H1 (cell line): ENCODE data around the gene ACY1. TPM values are rescaled to one million over a fixed set of nuclear protein-coding genes. Genes with fewer than 3 reads are reported as not detected.
A peak's percentile ranks its signal among the peaks of the same experiment; 100 is the strongest.

Experiments used
- CTCF ChIA-PET: fragments of 300-600 bp; sonication (Branson Sonifier 250); formaldehyde crosslinking; loops from one replicate; lab custom pipeline; 2021; ENCODE audit not compliant: partially characterized antibody; lab: Charles Lee
- POLR2A ChIA-PET: fragments of 300-600 bp; sonication (Branson Sonifier 250); formaldehyde crosslinking; loops from one replicate; lab custom pipeline; 2021; ENCODE audit warnings: inconsistent platforms; ENCODE audit not compliant: partially characterized antibody; lab: Charles Lee
- DNase-seq, 2 experiments: peaks; one replicate each; pipeline versions ENCODE4 v3.0.0 to v3.0.0-alpha.2; 2010 to 2022; ENCODE audit warnings: low spot score in 2 of 2, low read depth in 1 of 2, mixed read lengths in 1 of 2
- FAIRE-seq: peaks from 2 replicates; lab custom pipeline; 2011; peaks lifted over from hg19 to GRCh38; lab: Jason Lieb, UNC
- H2AFZ ChIP-seq: 2 replicates; pipeline ENCODE4 v1.8.1; 2012; ENCODE audit warnings: low read length, inconsistent platforms
- H2AK5ac ChIP-seq: 2 replicates; pipeline ENCODE4 v1.6.1; 2013; ENCODE audit warnings: low read depth, low read length
- H2BK120ac ChIP-seq: replicated peaks from 2 replicates; pipeline ENCODE3; 2013; ENCODE audit warnings: low read depth, low read length, inconsistent platforms
- H2BK12ac ChIP-seq: 2 replicates; pipeline ENCODE4 v1.6.1; 2013; ENCODE audit warnings: low read depth, low read length
- H2BK15ac ChIP-seq: 2 replicates; pipeline ENCODE4 v1.6.1; 2013; ENCODE audit warnings: low read length
- H2BK20ac ChIP-seq: 2 replicates; pipeline ENCODE4 v1.6.1; 2013; ENCODE audit warnings: low read length
- H2BK5ac ChIP-seq: 2 replicates; pipeline ENCODE4 v1.6.1; 2013; ENCODE audit warnings: low read depth, low read length
- H3K14ac ChIP-seq: 2 replicates; pipeline ENCODE4 v1.6.1; 2013; ENCODE audit warnings: inconsistent platforms; ENCODE audit not compliant: insufficient read length
- H3K18ac ChIP-seq: 2 replicates; pipeline ENCODE4 v1.6.1; 2013; ENCODE audit warnings: low read length; ENCODE audit errors: extremely low read depth
- H3K23ac ChIP-seq: 2 replicates; pipeline ENCODE4 v1.6.1; 2013; ENCODE audit warnings: inconsistent platforms; ENCODE audit not compliant: insufficient read length
- H3K23me2 ChIP-seq: 2 replicates; pipeline ENCODE4 v1.6.1; 2013; ENCODE audit warnings: low read depth, low read length
- H3K27ac ChIP-seq: 2 replicates; pipeline ENCODE4 v1.6.1; 2011; ENCODE audit warnings: low read depth, low read length, inconsistent platforms
- H3K27me3 ChIP-seq, 4 experiments: replicated peaks in 1 of 4; 1 replicate in 1 of 4; 2 replicates in 3 of 4; pipeline versions ENCODE4 v1.6.1 to v1.8.1; 2011 to 2013; ENCODE audit warnings: low read length in 3 of 4, mild to moderate bottlenecking in 3 of 4, inconsistent platforms in 2 of 4, mixed read lengths in 2 of 4, moderate library complexity in 1 of 4; ENCODE audit not compliant: control insufficient read depth in 3 of 4, insufficient read depth in 3 of 4; ENCODE audit errors: extremely low read depth in 1 of 4
- H3K36me3 ChIP-seq, 4 experiments: 2 replicates each; pipeline versions ENCODE4 v1.6.1 to v1.8.1; 2011 to 2013; ENCODE audit warnings: mild to moderate bottlenecking in 4 of 4, low read length in 3 of 4, moderate library complexity in 2 of 4, control low read depth in 1 of 4, inconsistent platforms in 1 of 4; ENCODE audit not compliant: insufficient read depth in 4 of 4, control insufficient read depth in 2 of 4
- H3K4ac ChIP-seq: replicated peaks from 2 replicates; pipeline ENCODE3; 2013; ENCODE audit warnings: low read length, low read depth, mixed read lengths, inconsistent platforms; ENCODE audit not compliant: insufficient read length
- H3K4me1 ChIP-seq, 4 experiments: replicated peaks in 1 of 4; 1 replicate in 1 of 4; 2 replicates in 3 of 4; pipeline versions ENCODE4 v1.6.1 to v1.8.1; 2011 to 2013; ENCODE audit warnings: low read length in 3 of 4, inconsistent platforms in 2 of 4, mixed read lengths in 1 of 4; ENCODE audit not compliant: insufficient read depth in 4 of 4, control insufficient read depth in 3 of 4
- H3K4me2 ChIP-seq, 2 experiments: 2 replicates each; pipeline versions ENCODE4 v1.6.1 to v1.8.1; 2011 to 2013; ENCODE audit warnings: low read depth in 2 of 2, low read length in 2 of 2, control low read depth in 1 of 2, inconsistent platforms in 1 of 2, mild to moderate bottlenecking in 1 of 2; ENCODE audit not compliant: insufficient read depth in 1 of 2
- H3K4me3 ChIP-seq, 4 experiments: fragments of 200-600, 300-600 bp in 1 of 4; sonication (generic), shearing (Covaris generic), sonication (Bioruptor Twin) in 1 of 4; 2 replicates each; pipeline versions ENCODE4 v1.5.1 to v1.8.1; 2011 to 2016; ENCODE audit warnings: low read length in 4 of 4, low read depth in 3 of 4, control low read depth in 2 of 4, inconsistent platforms in 2 of 4, mild to moderate bottlenecking in 2 of 4, mixed read lengths in 1 of 4, moderate library complexity in 1 of 4; ENCODE audit not compliant: insufficient read depth in 2 of 4; ENCODE audit errors: extremely low read depth in 1 of 4
- H3K56ac ChIP-seq: replicated peaks from 2 replicates; pipeline ENCODE3; 2013; ENCODE audit warnings: low read depth, mild to moderate bottlenecking, mixed read lengths, low read length, inconsistent platforms; ENCODE audit not compliant: insufficient read length
- H3K79me1 ChIP-seq: 2 replicates; pipeline ENCODE4 v1.6.1; 2013; ENCODE audit warnings: low read depth, low read length, control low read depth
- H3K79me2 ChIP-seq, 2 experiments: 2 replicates each; pipeline versions ENCODE4 v1.6.1 to v1.8.1; 2012 to 2013; ENCODE audit warnings: low read length in 2 of 2, mild to moderate bottlenecking in 2 of 2, inconsistent platforms in 1 of 2; ENCODE audit not compliant: insufficient read depth in 2 of 2, control insufficient read depth in 1 of 2
- H3K9ac ChIP-seq, 4 experiments: replicated peaks in 1 of 4; 1 replicate in 1 of 4; 2 replicates in 3 of 4; pipeline versions ENCODE4 v1.6.1 to v1.8.1; 2011 to 2013; ENCODE audit warnings: low read depth in 3 of 4, low read length in 3 of 4, control low read depth in 2 of 4, mild to moderate bottlenecking in 2 of 4, moderate library complexity in 2 of 4, inconsistent platforms in 1 of 4; ENCODE audit errors: extremely low read depth in 1 of 4
- H3K9me3 ChIP-seq, 2 experiments: 2 replicates each; pipeline versions ENCODE4 v1.6.1 to v1.8.1; 2012 to 2013; ENCODE audit warnings: mild to moderate bottlenecking in 2 of 2, moderate library complexity in 2 of 2, control low read depth in 1 of 2, inconsistent platforms in 1 of 2, low read depth in 1 of 2, low read length in 1 of 2, mixed read lengths in 1 of 2; ENCODE audit not compliant: insufficient read depth in 2 of 2
- H4K20me1 ChIP-seq, 2 experiments: replicated peaks in 1 of 2; 2 replicates each; pipeline versions ENCODE3 to v1.8.1; 2011 to 2013; ENCODE audit warnings: inconsistent platforms in 2 of 2, low read length in 2 of 2, mild to moderate bottlenecking in 1 of 2; ENCODE audit not compliant: insufficient read depth in 2 of 2, control insufficient read depth in 1 of 2
- H4K5ac ChIP-seq: 2 replicates; pipeline ENCODE4 v1.6.1; 2013; ENCODE audit warnings: low read length, low read depth, mixed read lengths, inconsistent platforms; ENCODE audit not compliant: insufficient read length
- H4K8ac ChIP-seq: 2 replicates; pipeline ENCODE4 v1.8.0; 2013; ENCODE audit warnings: mild to moderate bottlenecking, moderate library complexity, low read length, inconsistent platforms; ENCODE audit not compliant: insufficient read depth; ENCODE audit errors: extremely low read depth
- H4K91ac ChIP-seq: replicated peaks from 2 replicates; pipeline ENCODE3; 2013; ENCODE audit warnings: low read length, mixed read lengths, inconsistent platforms; ENCODE audit not compliant: insufficient read length
- KDM4A ChIP-seq: IDR thresholded peaks from one replicate; pipeline ENCODE4 v1.7.1; 2012; ENCODE audit warnings: low read depth, mild to moderate bottlenecking, moderate library complexity, low read length, inconsistent platforms; ENCODE audit not compliant: severe bottlenecking
- PHF8 ChIP-seq: fragments of 200-600 bp; sonication (generic); conservative IDR thresholded peaks from 2 replicates; pipeline ENCODE4 v1.7.1; 2012; ENCODE audit warnings: low read depth, mild to moderate bottlenecking, inconsistent platforms, low read length, moderate library complexity
- RBBP5 ChIP-seq: IDR thresholded peaks from 2 replicates; pipeline ENCODE4 v1.7.1; 2012; ENCODE audit warnings: low read depth, mild to moderate bottlenecking, inconsistent platforms, low read length, moderate library complexity, borderline replicate concordance
- TAF1 ChIP-seq: IDR thresholded peaks from 2 replicates; pipeline ENCODE4 v1.6.1; 2011; ENCODE audit warnings: mild to moderate bottlenecking, low read depth, low read length
- TAF7 ChIP-seq: optimal IDR thresholded peaks from 2 replicates; pipeline ENCODE3; 2011; ENCODE audit warnings: low read depth, mild to moderate bottlenecking, inconsistent platforms, low read length, moderate library complexity, borderline replicate concordance
- WGBS, 2 experiments: shearing (Covaris generic) in 1 of 2; methylation state at CpG; one replicate each; pipeline versions ENCODE4 v1.1.6 to v1.1.7; 2013 to 2015; ENCODE audit warnings: low lambda C conversion rate in 2 of 2, mixed read lengths in 2 of 2, inconsistent platforms in 1 of 2, low coverage in 1 of 2, missing lambda C conversion rate in 1 of 2; ENCODE audit not compliant: insufficient replicate concordance in 2 of 2, insufficient coverage in 1 of 2, insufficient read length in 1 of 2; ENCODE audit errors: extremely low coverage in 1 of 2, missing lambda C conversion rate in 1 of 2; 5-methylcytosine and 5-hydroxymethylcytosine counted together
- polyA plus RNA-seq, 7 experiments: library from polyadenylated mRNA; depleted of rRNA in 3 of 7; stranded (reverse) in 5 of 7; unstranded in 2 of 7; fragments of >200 nt in 5 of 7; fragments of 200-250 nt in 2 of 7; gene quantifications; 1 replicate in 5 of 7; 2 replicates in 1 of 7; 4 replicates in 1 of 7; pipeline versions ENCODE4 v1.2.1 to v1.2.3, GENCODE V29; 2011 to 2013; ENCODE audit warnings: missing spikeins in 2 of 7, mixed read lengths in 2 of 7
- total RNA-seq: library from RNA; stranded (reverse); fragmentation: NEBNext Ultra II Directional; extraction: Animal tissue kit (Norgen Biotek cat#: 25700); gene quantifications from 2 replicates; pipeline ENCODE4 v1.2.1, GENCODE V29; 2021
- TF ChIP-seq, protein P1 (sequence below): IDR thresholded peaks from 2 replicates; pipeline ENCODE4 v1.6.1; 2012; ENCODE audit warnings: inconsistent platforms

The ACY1 gene
- total and polyA plus RNA-seq, 2 of the 8 experiments (the other 6 are each of a cell fraction or from before 2014, with no cell fraction given) = 48.3 to 113 TPM

- peak within 1 kb of the TSS; percentile 85 for H2BK12ac ChIP-seq
- H3K9me3 ChIP-seq = no peaks in the 10 kb centered on the region
- H4K8ac ChIP-seq = peak within 1 kb of the TSS; percentile 96
- POLR2A ChIA-PET = interaction anchor here (0.6 to 29.3 kb wide), 14 partner anchors 9 to 453 kb away, joined by 3 to 923 read pairs (median 4); partner anchors contain the start of genes ABHD14A, ABHD14B, ACY1 and DUSP7
- H3K4me2 ChIP-seq = peak within 1 kb of the TSS; percentile 85 to 90
- peak within 1 kb of the TSS; percentile 32 for H3K23ac ChIP-seq
- H2BK20ac ChIP-seq = 0 out of 2 replicates have a peak within 1 kb of the TSS, but pooled peaks have one; percentile 61
- H3K79me1 ChIP-seq = no peaks in the 10 kb centered on the region
- WGBS, 2 experiments = 0% methylated on average over 29 of the region's 90 CpGs; no CpG with 5 or more reads in 1 of the 2 experiments
- H3K27me3 ChIP-seq = peaks cover 0 to 13% (median 2%) of the 10 kb centered on the region in 4 experiments; a peak in 5 of 7 replicates
- FAIRE-seq (no peak), DNase-seq (peak in 1 of 2 experiments; percentile 77)
- H3K79me2 ChIP-seq = no peaks in the 10 kb centered on the region
- H2BK15ac ChIP-seq = peak within 1 kb of the TSS; percentile 83
- H4K20me1 ChIP-seq = peaks cover 0 to 6% of the 10 kb centered on the region in 2 experiments
- H3K56ac ChIP-seq = peak within 1 kb of the TSS; percentile 73
- H2BK5ac ChIP-seq = peak within 1 kb of the TSS; percentile 49
- H3K23me2 ChIP-seq = peaks cover 9% of the 10 kb centered on the region; the same call in 1 of the 2 replicates
- H3K4me3 ChIP-seq = peak within 1 kb of the TSS; percentile 57 to 90 (median 73)
- H3K14ac ChIP-seq = no peak within 1 kb of the TSS
- no peak within 1 kb of the TSS for H2AFZ ChIP-seq
- CTCF ChIA-PET = interaction anchor here (0.7 to 10.5 kb wide), 6 partner anchors 10 to 253 kb away, joined by 3 to 66 read pairs (median 4); partner anchors contain the start of genes ACY1, GPR62, PARP3 and RRP9
- no peaks in the 10 kb centered on the region for H3K36me3 ChIP-seq
- peak within 1 kb of the TSS; percentile 90 for H3K18ac ChIP-seq
- peak within 1 kb of the TSS; percentile 66 for H2BK120ac ChIP-seq
- H3K27ac ChIP-seq = peak within 1 kb of the TSS; percentile 54
- TF ChIP-seq TAF7 = no peak
- peak; percentile 64 for TF ChIP-seq PHF8
- TF ChIP-seq TAF1 = 0 out of 2 replicates have a peak, but pooled peaks have one; percentile 34
- peak; percentile 26 for TF ChIP-seq KDM4A
- TF ChIP-seq RBBP5 = no peak
- TF ChIP-seq, protein P1, sequence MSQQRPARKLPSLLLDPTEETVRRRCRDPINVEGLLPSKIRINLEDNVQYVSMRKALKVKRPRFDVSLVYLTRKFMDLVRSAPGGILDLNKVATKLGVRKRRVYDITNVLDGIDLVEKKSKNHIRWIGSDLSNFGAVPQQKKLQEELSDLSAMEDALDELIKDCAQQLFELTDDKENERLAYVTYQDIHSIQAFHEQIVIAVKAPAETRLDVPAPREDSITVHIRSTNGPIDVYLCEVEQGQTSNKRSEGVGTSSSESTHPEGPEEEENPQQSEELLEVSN = peak; percentile 6; the same call in 1 of the 2 replicates
- peak within 1 kb of the TSS in 3 of 4 experiments; percentile 83 to 86 (median 86); a peak in 6 of 7 replicates for H3K9ac ChIP-seq
- H3K4ac ChIP-seq = peak within 1 kb of the TSS; percentile 99
- peak within 1 kb of the TSS; percentile 27 for H4K5ac ChIP-seq
- peak within 1 kb of the TSS; percentile 99 for H4K91ac ChIP-seq
- peaks cover 12 to 42% (median 33%) of the 10 kb centered on the region in 4 experiments for H3K4me1 ChIP-seq
- peak within 1 kb of the TSS; percentile 82; the same call in 1 of the 2 replicates for H2AK5ac ChIP-seq
These were observed 15.8 kb upstream of the ACY1 start, which contains the start of gene PCBP4 for GRCh38 chr3:51967384-51968169. TSS of gene PCBP4 (minus strand) at chr3:51967454. CDS start at chr3:51961240, 6,214 bp downstream.
